Lower leg skin (tissue), 4 donors: ENCODE data around the gene F7. TPM values are rescaled to one million over a fixed set of nuclear protein-coding genes. Genes with fewer than 3 reads are reported as not detected.
A peak's percentile ranks its signal among the peaks of the same experiment; 100 is the strongest.

Experiments
- DNase-seq, 2 donors: peaks; one replicate each; pipeline ENCODE4 v3.0.0-alpha.2; 2019; ENCODE audit warnings: low spot score in 2 of 2
- H3K4me3 ChIP-seq: fragments of 200-600 bp; sonication (generic); 2 replicates; pipeline ENCODE4 v1.5.1; 2017; ENCODE audit warnings: mild to moderate bottlenecking, low read depth; ENCODE audit not compliant: poor library complexity, severe bottlenecking
- CTCF ChIP-seq, 3 donors: fragments of 450-650 bp; IDR thresholded peaks; one replicate each; pipeline ENCODE4 v1.5.1; 2016; ENCODE audit warnings: antibody characterized with exemption in 3 of 3, mild to moderate bottlenecking in 3 of 3, moderate library complexity in 2 of 3
- POLR2A ChIP-seq, 2 donors: fragments of 450-650 bp; IDR thresholded peaks; one replicate each; pipeline ENCODE4 v1.6.1; 2016 to 2017; ENCODE audit warnings: antibody characterized with exemption in 2 of 2, mild to moderate bottlenecking in 1 of 2, moderate library complexity in 1 of 2
- WGBS, 2 donors: methylation state at CpG; one replicate each; pipeline ENCODE4 v1.1.5; 2018; 5-methylcytosine and 5-hydroxymethylcytosine counted together
- intact Hi-C: fragments of 100-400 bp; cut with DNase I; formaldehyde crosslinking; loops from one replicate; pipeline ENCODE4 v1.15.0; 2023; ENCODE audit warnings: low total_unique reads
- total RNA-seq, 4 donors: library from RNA; depleted of rRNA; stranded (reverse); fragments of >200 nt; gene quantifications; one replicate each; pipeline ENCODE4 v1.1.0, GENCODE V29; 2016

Gene F7
- total RNA-seq, 4 donors from 2014 or later: 0.13 TPM; not detected in 3

GRCh38 chr13:113152691-113152983, 47.0 kb downstream of the F7 start:
- intact Hi-C loops: no loop called here
- WGBS, 2 donors: 30 to 43% methylated on average over 2 of the region's 2 CpGs
- TF ChIP-seq POLR2A (IDR thresholded peaks at IDR 0.05): no peak
- TF ChIP-seq CTCF (IDR thresholded peaks at IDR 0.05): no peak
- no peak for DNase-seq
- no peak overlapping the region for H3K4me3 ChIP-seq

GRCh38 chr13:113152984-113153809, 47.6 kb downstream of the F7 start:
- H3K4me3 ChIP-seq: peak overlapping the region; percentile 16
- DNase-seq: peak; percentile 49 to 92
- 12% methylated on average over 30 to 47 of the region's 60 CpGs for WGBS, 2 donors
- TF ChIP-seq POLR2A (IDR thresholded peaks at IDR 0.05): no peak
- no peak for TF ChIP-seq CTCF (IDR thresholded peaks at IDR 0.05)
- intact Hi-C loops: no loop called here

- intact Hi-C loops: no loop called here
- peak in 1 of 2 donors; percentile 65 for TF ChIP-seq POLR2A (IDR thresholded peaks at IDR 0.05)
- no peak for TF ChIP-seq CTCF (IDR thresholded peaks at IDR 0.05)
- peak; percentile 68 to 96 for DNase-seq
- H3K4me3 ChIP-seq: no peak overlapping the region
- 3 to 8% methylated on average over 25 to 38 of the region's 76 CpGs for WGBS, 2 donors
Observed at GRCh38 chr13:113153810-113154748, 48.5 kb downstream of the F7 start.

- intact Hi-C loops: no loop called here
- DNase-seq: peak in 1 of 2 donors; percentile 67
- no peak overlapping the region for H3K4me3 ChIP-seq
- WGBS, 2 donors: 74 to 83% methylated on average over 3 of the region's 3 CpGs
- TF ChIP-seq POLR2A (IDR thresholded peaks at IDR 0.05) (no peak), CTCF (IDR thresholded peaks at IDR 0.05) (no peak)
Observed at GRCh38 chr13:113155201-113155600, 49.6 kb downstream of the F7 start.

GRCh38 chr13:113155982-113156655, 50.5 kb downstream of the F7 start:
- 88 to 89% methylated on average over 9 of the region's 9 CpGs for WGBS, 2 donors
- intact Hi-C loops: no loop called here
- DNase-seq: peak in 1 of 2 donors; percentile 77

More at GRCh38 chr13:113155982-113156655, 50.5 kb downstream of the F7 start:
- no peak overlapping the region for H3K4me3 ChIP-seq
- TF ChIP-seq CTCF (IDR thresholded peaks at IDR 0.05): no peak
- TF ChIP-seq POLR2A (IDR thresholded peaks at IDR 0.05): no peak
